ENCODE results near the gene PHF20.

PHF20 gene

DNA sequence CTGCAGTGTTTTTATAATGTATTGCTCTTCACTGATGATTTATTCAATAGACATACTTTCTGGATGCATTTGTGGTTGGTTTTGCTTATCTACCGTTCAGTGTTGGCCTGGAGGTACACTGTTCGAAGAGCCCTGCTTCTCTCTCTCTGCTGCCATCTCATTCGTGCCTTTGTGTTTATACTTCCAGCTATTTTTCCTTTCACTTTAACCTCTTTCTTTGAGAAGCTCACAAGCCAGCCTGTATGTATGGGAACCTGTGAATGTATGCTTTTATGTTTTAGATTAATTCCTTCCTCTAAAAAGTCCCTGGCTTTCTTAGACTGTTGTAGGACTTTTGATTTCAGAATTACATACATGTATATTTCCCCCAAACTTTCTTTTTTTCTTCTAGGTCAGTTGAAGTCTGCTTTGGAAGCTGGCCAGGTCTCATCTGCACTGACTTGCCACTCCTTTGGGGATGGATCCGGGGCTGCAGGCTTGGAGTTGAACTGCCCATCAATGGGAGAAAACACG is 99.5 kb downstream of the PHF20 start:
- no peak for DNase-seq
- H3K9ac ChIP-seq (ENCODE audit: low read length), result no peak overlapping the region
- no peaks in the 10 kb centered on the region for H3K9me3 ChIP-seq (replicated peaks; ENCODE audit: insufficient read depth, low read length)
- H3K4me1 ChIP-seq (ENCODE audit: low read length), result no peaks in the 10 kb centered on the region
- no peak for TF ChIP-seq EZH2 (optimal IDR thresholded peaks at IDR 0.05; ENCODE audit: low read depth, low read length)
- TF ChIP-seq, protein P1, sequence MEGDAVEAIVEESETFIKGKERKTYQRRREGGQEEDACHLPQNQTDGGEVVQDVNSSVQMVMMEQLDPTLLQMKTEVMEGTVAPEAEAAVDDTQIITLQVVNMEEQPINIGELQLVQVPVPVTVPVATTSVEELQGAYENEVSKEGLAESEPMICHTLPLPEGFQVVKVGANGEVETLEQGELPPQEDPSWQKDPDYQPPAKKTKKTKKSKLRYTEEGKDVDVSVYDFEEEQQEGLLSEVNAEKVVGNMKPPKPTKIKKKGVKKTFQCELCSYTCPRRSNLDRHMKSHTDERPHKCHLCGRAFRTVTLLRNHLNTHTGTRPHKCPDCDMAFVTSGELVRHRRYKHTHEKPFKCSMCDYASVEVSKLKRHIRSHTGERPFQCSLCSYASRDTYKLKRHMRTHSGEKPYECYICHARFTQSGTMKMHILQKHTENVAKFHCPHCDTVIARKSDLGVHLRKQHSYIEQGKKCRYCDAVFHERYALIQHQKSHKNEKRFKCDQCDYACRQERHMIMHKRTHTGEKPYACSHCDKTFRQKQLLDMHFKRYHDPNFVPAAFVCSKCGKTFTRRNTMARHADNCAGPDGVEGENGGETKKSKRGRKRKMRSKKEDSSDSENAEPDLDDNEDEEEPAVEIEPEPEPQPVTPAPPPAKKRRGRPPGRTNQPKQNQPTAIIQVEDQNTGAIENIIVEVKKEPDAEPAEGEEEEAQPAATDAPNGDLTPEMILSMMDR (IDR thresholded peaks at IDR 0.05; ENCODE audit: low read length), result no peak
- TF ChIP-seq EZH2phosphoT487 (IDR thresholded peaks at IDR 0.05; ENCODE audit: low read length), result no peak
- no peaks in the 10 kb centered on the region for H3K79me2 ChIP-seq (ENCODE audit: low read length)
- H3K4me2 ChIP-seq (ENCODE audit: low read depth, low read length), result no peak overlapping the region
- H3K27me3 ChIP-seq (replicated peaks; ENCODE audit: insufficient read depth, low read length), result no peaks in the 10 kb centered on the region
- H3K27ac ChIP-seq (ENCODE audit: low read length), result no peak overlapping the region
- H3K36me3 ChIP-seq (replicated peaks; ENCODE audit: insufficient read depth, low read length), result no peaks in the 10 kb centered on the region
- H3K9me2 ChIP-seq (replicated peaks; ENCODE audit: insufficient read depth, low read length), result no peaks in the 10 kb centered on the region
- no peak overlapping the region for H3K4me3 ChIP-seq (ENCODE audit: low read length)
- no peaks in the 10 kb centered on the region for H4K20me1 ChIP-seq (ENCODE audit: insufficient read depth, low read length)
- H2AFZ ChIP-seq (ENCODE audit: low read length), result no peak overlapping the region
- H3F3A ChIP-seq (ENCODE audit: insufficient read depth, low read length), result no peaks in the 10 kb centered on the region

DNA sequence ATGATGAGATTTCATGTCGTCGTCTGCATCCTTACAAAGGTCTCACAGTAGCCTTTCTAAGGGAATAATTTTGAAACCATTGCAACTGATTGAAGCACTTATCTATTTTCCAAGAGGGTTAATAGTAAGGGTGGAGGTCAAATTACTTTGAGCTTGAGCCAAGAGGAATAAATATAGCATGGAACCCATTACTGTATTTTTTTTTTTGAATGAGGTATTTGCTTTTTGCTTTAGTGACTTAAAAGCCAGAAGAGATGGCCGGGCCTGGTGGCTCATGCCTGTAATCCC is 104.2 kb downstream of the PHF20 start:
- H4K20me1 ChIP-seq (ENCODE audit: insufficient read depth, low read length), result no peaks in the 10 kb centered on the region
- no peaks in the 10 kb centered on the region for H3F3A ChIP-seq (ENCODE audit: insufficient read depth, low read length)
- no peak overlapping the region for H3K27ac ChIP-seq (ENCODE audit: low read length)
- H3K4me3 ChIP-seq (ENCODE audit: low read length), result no peak overlapping the region
- H3K9ac ChIP-seq (ENCODE audit: low read length), result no peak overlapping the region
- H3K9me2 ChIP-seq (replicated peaks; ENCODE audit: insufficient read depth, low read length), result no peaks in the 10 kb centered on the region
- no peaks in the 10 kb centered on the region for H3K36me3 ChIP-seq (replicated peaks; ENCODE audit: insufficient read depth, low read length)
- H3K27me3 ChIP-seq (replicated peaks; ENCODE audit: insufficient read depth, low read length), result no peaks in the 10 kb centered on the region
- H3K4me2 ChIP-seq (ENCODE audit: low read depth, low read length), result no peak overlapping the region
- H3K9me3 ChIP-seq (replicated peaks; ENCODE audit: insufficient read depth, low read length), result no peaks in the 10 kb centered on the region
- H3K79me2 ChIP-seq (ENCODE audit: low read length), result no peaks in the 10 kb centered on the region
- TF ChIP-seq, protein P1 (IDR thresholded peaks at IDR 0.05; ENCODE audit: low read length), result no peak
- TF ChIP-seq EZH2phosphoT487 (IDR thresholded peaks at IDR 0.05; ENCODE audit: low read length) (no peak), EZH2 (optimal IDR thresholded peaks at IDR 0.05; ENCODE audit: low read depth, low read length) (no peak)
- no peak for DNase-seq
- no peak overlapping the region for H2AFZ ChIP-seq (ENCODE audit: low read length)
- H3K4me1 ChIP-seq (ENCODE audit: low read length), result no peaks in the 10 kb centered on the region

DNA sequence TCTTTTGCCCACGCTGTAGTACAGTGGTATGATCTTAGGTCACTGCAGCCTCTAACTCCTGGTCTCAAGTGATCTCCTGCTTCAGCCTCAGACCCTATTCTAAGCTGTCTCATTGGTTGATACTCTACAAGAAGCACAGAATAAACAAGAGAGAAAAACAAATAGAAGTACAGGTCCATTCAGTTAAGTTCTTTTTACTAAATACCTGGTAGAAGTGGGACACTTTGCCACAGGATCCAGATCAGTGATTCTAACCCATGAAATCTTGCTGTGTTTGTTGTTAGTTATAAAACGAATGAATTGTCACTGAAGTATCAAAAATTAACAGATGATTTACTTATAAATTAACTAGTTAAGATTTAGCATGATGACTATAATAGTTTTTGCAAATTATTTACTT is 105.8 kb downstream of the PHF20 start:
- Histone ChIP-seq H3K27me3 (replicated peaks; ENCODE audit: insufficient read depth, low read length) (no peaks in the 10 kb centered on the region), H2AFZ (ENCODE audit: low read length) (no peak overlapping the region), H3K9ac (ENCODE audit: low read length) (no peak overlapping the region), H3F3A (ENCODE audit: insufficient read depth, low read length) (no peaks in the 10 kb centered on the region), H3K9me3 (replicated peaks; ENCODE audit: insufficient read depth, low read length) (no peaks in the 10 kb centered on the region), H4K20me1 (ENCODE audit: insufficient read depth, low read length) (no peaks in the 10 kb centered on the region), H3K79me2 (ENCODE audit: low read length) (no peaks in the 10 kb centered on the region), H3K36me3 (replicated peaks; ENCODE audit: insufficient read depth, low read length) (no peaks in the 10 kb centered on the region), H3K27ac (ENCODE audit: low read length) (no peak overlapping the region), H3K4me3 (ENCODE audit: low read length) (no peak overlapping the region), H3K4me2 (ENCODE audit: low read depth, low read length) (no peak overlapping the region), H3K4me1 (ENCODE audit: low read length) (no peaks in the 10 kb centered on the region), H3K9me2 (replicated peaks; ENCODE audit: insufficient read depth, low read length) (no peaks in the 10 kb centered on the region)
- no peak for DNase-seq
- TF ChIP-seq, protein P1 (IDR thresholded peaks at IDR 0.05; ENCODE audit: low read length), result no peak
- TF ChIP-seq EZH2phosphoT487 (IDR thresholded peaks at IDR 0.05; ENCODE audit: low read length) (no peak), EZH2 (optimal IDR thresholded peaks at IDR 0.05; ENCODE audit: low read depth, low read length) (no peak)
